HG02678 (cell line): ENCODE measurements around the gene CDH13.

Experiments used
- ATAC-seq: cut with Tn5 transposase; IDR thresholded peaks from one replicate; pipeline ENCODE4 v1.9.1; 2021; ENCODE audit warnings: mild to moderate bottlenecking, moderate library complexity; ENCODE audit not compliant: unreplicated experiment

The CDH13 gene

GRCh38 chr16:83441517-83441916 lies 814.7 kb downstream of the CDH13 start:
- no peak for ATAC-seq

GRCh38 chr16:83443972-83444371 lies 817.2 kb downstream of the CDH13 start:
- ATAC-seq = no peak

- no peak for ATAC-seq
These were observed 820.8 kb downstream of the CDH13 start for GRCh38 chr16:83447560-83447959.

GRCh38 chr16:83449861-83450260 lies 823.1 kb downstream of the CDH13 start:
- no peak for ATAC-seq

- peak; percentile 42 for ATAC-seq
These were observed 827.2 kb downstream of the CDH13 start for GRCh38 chr16:83453977-83454376.

GRCh38 chr16:83455716-83456115 lies 828.9 kb downstream of the CDH13 start:
- no peak for ATAC-seq

- ATAC-seq = no peak
These were observed 830.2 kb downstream of the CDH13 start for GRCh38 chr16:83456934-83457333.

- peak; percentile 76 for ATAC-seq
These were observed 831.8 kb downstream of the CDH13 start for GRCh38 chr16:83458612-83459011.

GRCh38 chr16:83464991-83465390 lies 838.2 kb downstream of the CDH13 start:
- no peak for ATAC-seq

GRCh38 chr16:83470416-83470815 lies 843.6 kb downstream of the CDH13 start:
- no peak for ATAC-seq

- ATAC-seq = no peak
These were observed 846.2 kb downstream of the CDH13 start for GRCh38 chr16:83472776-83473501.

GRCh38 chr16:83473926-83474650 lies 847.3 kb downstream of the CDH13 start:
- ATAC-seq = no peak

- ATAC-seq = no peak
These were observed 848.3 kb downstream of the CDH13 start for GRCh38 chr16:83475108-83475507.

GRCh38 chr16:83481589-83481988 lies 854.8 kb downstream of the CDH13 start:
- ATAC-seq = no peak

GRCh38 chr16:83482545-83483162 lies 855.9 kb downstream of the CDH13 start:
- ATAC-seq = no peak

- no peak for ATAC-seq
These were observed 863.3 kb downstream of the CDH13 start for GRCh38 chr16:83490073-83490472.

- no peak for ATAC-seq
These were observed 867.7 kb downstream of the CDH13 start for GRCh38 chr16:83494459-83494858.

- ATAC-seq = no peak
These were observed 874.7 kb downstream of the CDH13 start for GRCh38 chr16:83501481-83501880.

GRCh38 chr16:83508295-83508694 lies 881.5 kb downstream of the CDH13 start:
- ATAC-seq = no peak

- ATAC-seq = no peak
These were observed 882.5 kb downstream of the CDH13 start for GRCh38 chr16:83509316-83509715.

- ATAC-seq = no peak
These were observed 884.1 kb downstream of the CDH13 start for GRCh38 chr16:83510906-83511305.
